NCI-H524 treated with DMSO at 0.1 percent for 48 hours (cell line): ENCODE data around the gene NOS1AP.
A peak's percentile ranks its signal among the peaks of the same experiment; 100 is the strongest.

Experiments used
- DNase-seq: peaks from one replicate; lab custom pipeline; 2025; lab: John Stamatoyannopoulos, UW

NOS1AP gene

GRCh38 chr1:162138112-162138511 is 68.6 kb downstream of the NOS1AP start:
- no peak for DNase-seq

GRCh38 chr1:162138599-162139181 is 69.2 kb downstream of the NOS1AP start:
- no peak for DNase-seq

- no peak for DNase-seq
Measured at GRCh38 chr1:162139211-162139610, 69.7 kb downstream of the NOS1AP start.

- no peak for DNase-seq
Measured at GRCh38 chr1:162141281-162142054, 72.0 kb downstream of the NOS1AP start.

GRCh38 chr1:162142968-162143367 is 73.5 kb downstream of the NOS1AP start:
- DNase-seq = no peak

GRCh38 chr1:162144268-162144667 is 74.8 kb downstream of the NOS1AP start:
- no peak for DNase-seq

- DNase-seq = no peak
Measured at GRCh38 chr1:162144853-162145252, 75.4 kb downstream of the NOS1AP start.

- DNase-seq = no peak
Measured at GRCh38 chr1:162145280-162145965, 75.9 kb downstream of the NOS1AP start.

GRCh38 chr1:162145966-162146696 is 76.6 kb downstream of the NOS1AP start:
- DNase-seq = no peak

GRCh38 chr1:162147760-162148159 is 78.3 kb downstream of the NOS1AP start:
- DNase-seq = no peak

GRCh38 chr1:162150112-162150511 is 80.6 kb downstream of the NOS1AP start:
- DNase-seq = no peak

GRCh38 chr1:162151900-162152829 is 82.7 kb downstream of the NOS1AP start:
- no peak for DNase-seq

GRCh38 chr1:162153374-162153773 is 83.9 kb downstream of the NOS1AP start:
- no peak for DNase-seq

GRCh38 chr1:162157469-162157868 is 88.0 kb downstream of the NOS1AP start:
- no peak for DNase-seq

- DNase-seq = no peak
Measured at GRCh38 chr1:162158624-162159271, 89.3 kb downstream of the NOS1AP start.

GRCh38 chr1:162159515-162159914 is 90.0 kb downstream of the NOS1AP start:
- DNase-seq = peak; percentile 20

- DNase-seq = no peak
Measured at GRCh38 chr1:162161916-162162550, 92.5 kb downstream of the NOS1AP start.

- no peak for DNase-seq
Measured at GRCh38 chr1:162165528-162165927, 96.0 kb downstream of the NOS1AP start.

GRCh38 chr1:162166917-162167615 is 97.6 kb downstream of the NOS1AP start:
- DNase-seq = no peak

- no peak for DNase-seq
Measured at GRCh38 chr1:162168261-162168660, 98.8 kb downstream of the NOS1AP start.
